Activated naive CD8-positive, alpha-beta T cell treated with anti-CD3 and anti-CD28 coated beads for 36 hours (primary cell): Measurements from ENCODE around the gene RPA3. TPM values are rescaled to one million over a fixed set of nuclear protein-coding genes. Genes with fewer than 3 reads are reported as not detected.

Experiments
- DNase-seq: peaks from one replicate; pipeline ENCODE4 v3.0.0; 2021
- H3K27ac Mint-ChIP-seq: one replicate; pipeline ENCODE4 v1.8.0; 2022; ENCODE audit warnings: mild to moderate bottlenecking, moderate library complexity, mixed read lengths
- H3K27me3 Mint-ChIP-seq: one replicate; pipeline ENCODE4 v1.8.0; 2022; ENCODE audit warnings: mild to moderate bottlenecking, mixed read lengths
- H3K36me3 Mint-ChIP-seq: one replicate; pipeline ENCODE4 v1.8.0; 2021; ENCODE audit warnings: mild to moderate bottlenecking, mixed read lengths
- H3K4me1 Mint-ChIP-seq: one replicate; pipeline ENCODE4 v1.8.0; 2021; ENCODE audit warnings: mixed read lengths
- H3K4me3 Mint-ChIP-seq: one replicate; pipeline ENCODE4 v1.8.0; 2022; ENCODE audit warnings: mild to moderate bottlenecking, moderate library complexity, mixed read lengths
- H3K9me3 Mint-ChIP-seq: one replicate; pipeline ENCODE4 v1.8.0; 2022; ENCODE audit warnings: mixed read lengths
- total RNA-seq, 2 experiments: library from RNA; stranded (reverse); gene quantifications; one replicate each; pipeline ENCODE4 v1.2.3, GENCODE V29; 2021

Gene RPA3
- total RNA-seq, 2 experiments from 2014 or later = 168 to 174 TPM

GRCh38 chr7:7707246-7707645 is 11.2 kb downstream of the RPA3 start:
- Mint-ChIP-seq H3K4me3 (no peak overlapping the region), H3K27ac (no peak overlapping the region), H3K36me3 (peaks cover 11% of the 10 kb centered on the region), H3K4me1 (peaks cover 17% of the 10 kb centered on the region), H3K27me3 (no peaks in the 10 kb centered on the region), H3K9me3 (no peaks in the 10 kb centered on the region)
- no peak for DNase-seq

GRCh38 chr7:7706556-7707172 is 11.7 kb downstream of the RPA3 start:
- Mint-ChIP-seq H3K27me3 (no peaks in the 10 kb centered on the region), H3K4me3 (no peak overlapping the region), H3K27ac (no peak overlapping the region), H3K36me3 (peaks cover 11% of the 10 kb centered on the region), H3K9me3 (no peaks in the 10 kb centered on the region), H3K4me1 (peaks cover 16% of the 10 kb centered on the region)
- DNase-seq = no peak

GRCh38 chr7:7706101-7706511 is 12.3 kb downstream of the RPA3 start:
- H3K9me3 Mint-ChIP-seq = no peaks in the 10 kb centered on the region
- DNase-seq = no peak
- H3K4me3 Mint-ChIP-seq = no peak overlapping the region
- H3K4me1 Mint-ChIP-seq = peaks cover 15% of the 10 kb centered on the region
- H3K27me3 Mint-ChIP-seq = no peaks in the 10 kb centered on the region
- H3K36me3 Mint-ChIP-seq = peaks cover 11% of the 10 kb centered on the region
- no peak overlapping the region for H3K27ac Mint-ChIP-seq

GRCh38 chr7:7705318-7705717 is 13.1 kb downstream of the RPA3 start:
- peaks cover 18% of the 10 kb centered on the region for H3K4me1 Mint-ChIP-seq
- H3K36me3 Mint-ChIP-seq = peaks cover 10% of the 10 kb centered on the region
- no peak overlapping the region for H3K27ac Mint-ChIP-seq
- no peak for DNase-seq
- no peaks in the 10 kb centered on the region for H3K27me3 Mint-ChIP-seq
- H3K9me3 Mint-ChIP-seq = no peaks in the 10 kb centered on the region
- no peak overlapping the region for H3K4me3 Mint-ChIP-seq

GRCh38 chr7:7704867-7705266 is 13.5 kb downstream of the RPA3 start:
- H3K9me3 Mint-ChIP-seq = no peaks in the 10 kb centered on the region
- no peak overlapping the region for H3K4me3 Mint-ChIP-seq

GRCh38 chr7:7703427-7703826 is 15.0 kb downstream of the RPA3 start:
- no peak for DNase-seq
- Mint-ChIP-seq H3K36me3 (peaks cover 10% of the 10 kb centered on the region), H3K4me3 (no peak overlapping the region), H3K27ac (no peak overlapping the region), H3K9me3 (no peaks in the 10 kb centered on the region), H3K27me3 (no peaks in the 10 kb centered on the region), H3K4me1 (peaks cover 21% of the 10 kb centered on the region)

More at GRCh38 chr7:7704867-7705266, 13.5 kb downstream of the RPA3 start:
- H3K4me1 Mint-ChIP-seq = peaks cover 17% of the 10 kb centered on the region
- H3K27me3 Mint-ChIP-seq = no peaks in the 10 kb centered on the region
- no peak for DNase-seq
- H3K27ac Mint-ChIP-seq = no peak overlapping the region
- peaks cover 9% of the 10 kb centered on the region for H3K36me3 Mint-ChIP-seq

GRCh38 chr7:7702826-7703225 is 15.6 kb downstream of the RPA3 start:
- H3K4me1 Mint-ChIP-seq = peaks cover 24% of the 10 kb centered on the region
- H3K4me3 Mint-ChIP-seq = no peak overlapping the region
- H3K36me3 Mint-ChIP-seq = peaks cover 10% of the 10 kb centered on the region
- no peak overlapping the region for H3K27ac Mint-ChIP-seq
- no peaks in the 10 kb centered on the region for H3K27me3 Mint-ChIP-seq
- DNase-seq = no peak
- H3K9me3 Mint-ChIP-seq = no peaks in the 10 kb centered on the region

- Mint-ChIP-seq H3K4me3 (no peak overlapping the region), H3K27me3 (no peaks in the 10 kb centered on the region), H3K4me1 (peaks cover 32% of the 10 kb centered on the region), H3K36me3 (peaks cover 12% of the 10 kb centered on the region), H3K9me3 (no peaks in the 10 kb centered on the region), H3K27ac (no peak overlapping the region)
- DNase-seq = no peak
Measured at GRCh38 chr7:7701527-7701926, 16.9 kb downstream of the RPA3 start.

GRCh38 chr7:7699970-7700369 is 18.4 kb downstream of the RPA3 start:
- peaks cover 29% of the 10 kb centered on the region for H3K4me1 Mint-ChIP-seq
- no peak overlapping the region for H3K4me3 Mint-ChIP-seq
- no peaks in the 10 kb centered on the region for H3K9me3 Mint-ChIP-seq
- no peaks in the 10 kb centered on the region for H3K27me3 Mint-ChIP-seq
- no peak overlapping the region for H3K27ac Mint-ChIP-seq
- DNase-seq = no peak
- peaks cover 17% of the 10 kb centered on the region for H3K36me3 Mint-ChIP-seq

- Mint-ChIP-seq H3K9me3 (peaks cover 5% of the 10 kb centered on the region), H3K4me1 (peaks cover 29% of the 10 kb centered on the region), H3K27ac (no peak overlapping the region), H3K27me3 (no peaks in the 10 kb centered on the region), H3K4me3 (no peak overlapping the region), H3K36me3 (peaks cover 22% of the 10 kb centered on the region)
- DNase-seq = no peak
Measured at GRCh38 chr7:7699380-7699779, 19.0 kb downstream of the RPA3 start.

GRCh38 chr7:7698930-7699329 is 19.5 kb downstream of the RPA3 start:
- H3K36me3 Mint-ChIP-seq = peaks cover 25% of the 10 kb centered on the region
- no peak overlapping the region for H3K4me3 Mint-ChIP-seq

GRCh38 chr7:7696458-7697119 is 21.8 kb downstream of the RPA3 start:
- no peaks in the 10 kb centered on the region for H3K27me3 Mint-ChIP-seq
- no peak for DNase-seq
- no peak overlapping the region for H3K27ac Mint-ChIP-seq
- H3K9me3 Mint-ChIP-seq = peaks cover 6% of the 10 kb centered on the region
- no peak overlapping the region for H3K4me3 Mint-ChIP-seq
- peaks cover 27% of the 10 kb centered on the region for H3K36me3 Mint-ChIP-seq
- H3K4me1 Mint-ChIP-seq = peaks cover 26% of the 10 kb centered on the region

More at GRCh38 chr7:7698930-7699329, 19.5 kb downstream of the RPA3 start:
- Mint-ChIP-seq H3K27me3 (no peaks in the 10 kb centered on the region), H3K27ac (no peak overlapping the region), H3K9me3 (peaks cover 6% of the 10 kb centered on the region), H3K4me1 (peaks cover 29% of the 10 kb centered on the region)
- DNase-seq = no peak

GRCh38 chr7:7695111-7695817 is 23.1 kb downstream of the RPA3 start:
- Mint-ChIP-seq H3K27me3 (no peaks in the 10 kb centered on the region), H3K4me3 (no peak overlapping the region), H3K4me1 (peaks cover 25% of the 10 kb centered on the region), H3K9me3 (peaks cover 6% of the 10 kb centered on the region), H3K27ac (no peak overlapping the region), H3K36me3 (peaks cover 27% of the 10 kb centered on the region)
- no peak for DNase-seq

GRCh38 chr7:7694542-7694941 is 23.9 kb downstream of the RPA3 start:
- peaks cover 20% of the 10 kb centered on the region for H3K4me1 Mint-ChIP-seq
- peaks cover 21% of the 10 kb centered on the region for H3K36me3 Mint-ChIP-seq
- H3K27me3 Mint-ChIP-seq = no peaks in the 10 kb centered on the region
- no peak overlapping the region for H3K27ac Mint-ChIP-seq
- no peak for DNase-seq
- H3K4me3 Mint-ChIP-seq = no peak overlapping the region
- H3K9me3 Mint-ChIP-seq = peaks cover 6% of the 10 kb centered on the region

- no peak for DNase-seq
- H3K36me3 Mint-ChIP-seq = peaks cover 21% of the 10 kb centered on the region
- H3K27me3 Mint-ChIP-seq = no peaks in the 10 kb centered on the region
- peaks cover 6% of the 10 kb centered on the region for H3K9me3 Mint-ChIP-seq
- H3K4me1 Mint-ChIP-seq = peaks cover 21% of the 10 kb centered on the region
- H3K4me3 Mint-ChIP-seq = no peak overlapping the region
- no peak overlapping the region for H3K27ac Mint-ChIP-seq
Measured at GRCh38 chr7:7693881-7694280, 24.5 kb downstream of the RPA3 start.
